ENCODE measurements around the gene PDGFC. TPM values are rescaled to one million over a fixed set of nuclear protein-coding genes. Genes with fewer than 3 reads are reported as not detected.
A peak's percentile ranks its signal among the peaks of the same experiment; 100 is the strongest.

The PDGFC gene
- total RNA-seq, 6 experiments from 2014 or later: 6.6 to 19.0 (median 10.3) TPM

- DNase-seq (no peak), ATAC-seq (no peak)
- TF ChIP-seq POLR2A (IDR thresholded peaks at IDR 0.05) (no peak), CTCF (IDR thresholded peaks at IDR 0.05) (no peak)
- H3K36me3 ChIP-seq: no peaks in the 10 kb centered on the region
- no peaks in the 10 kb centered on the region for H3K9me3 ChIP-seq
- WGBS (ENCODE audit: insufficient coverage, low coverage, low lambda C conversion rate, missing lambda C conversion rate): 70% methylated on average over 2 of the region's 2 CpGs
- H3K4me3 ChIP-seq: no peak overlapping the region
- intact Hi-C loops (cut with DNase I): no loop called here
- H3K27ac ChIP-seq: no peak overlapping the region
- no peaks in the 10 kb centered on the region for H3K4me1 ChIP-seq
- H3K27me3 ChIP-seq: no peaks in the 10 kb centered on the region
Measured at GRCh38 chr4:156976147-156976546, 4.5 kb upstream of the PDGFC start.

GRCh38 chr4:156975686-156976085, 4.1 kb upstream of the PDGFC start:
- H3K27me3 ChIP-seq: no peaks in the 10 kb centered on the region
- intact Hi-C loops (cut with DNase I): no loop called here
- no peak overlapping the region for H3K27ac ChIP-seq
- no peak overlapping the region for H3K4me3 ChIP-seq
- TF ChIP-seq CTCF (IDR thresholded peaks at IDR 0.05): no peak
- TF ChIP-seq POLR2A (IDR thresholded peaks at IDR 0.05): no peak
- H3K4me1 ChIP-seq: no peaks in the 10 kb centered on the region
- 55% methylated on average over 1 of the region's 2 CpGs for WGBS (ENCODE audit: insufficient coverage, low coverage, low lambda C conversion rate, missing lambda C conversion rate)
- ATAC-seq (no peak), DNase-seq (no peak)
- no peaks in the 10 kb centered on the region for H3K9me3 ChIP-seq
- no peaks in the 10 kb centered on the region for H3K36me3 ChIP-seq

- no peaks in the 10 kb centered on the region for H3K36me3 ChIP-seq
- no peaks in the 10 kb centered on the region for H3K27me3 ChIP-seq
- no peak for TF ChIP-seq POLR2A (IDR thresholded peaks at IDR 0.05)
- TF ChIP-seq CTCF (IDR thresholded peaks at IDR 0.05): no peak
- ATAC-seq (no peak), DNase-seq (no peak)
- intact Hi-C loops (cut with DNase I): no loop called here
- H3K9me3 ChIP-seq: no peaks in the 10 kb centered on the region
- H3K4me3 ChIP-seq: no peak overlapping the region
- H3K27ac ChIP-seq: no peak overlapping the region
- 100% methylated on average over 1 of the region's 1 CpG for WGBS (ENCODE audit: insufficient coverage, low coverage, low lambda C conversion rate, missing lambda C conversion rate)
- peaks cover 0 to 7% (median 2%) of the 10 kb centered on the region in 4 donors for H3K4me1 ChIP-seq
Measured at GRCh38 chr4:156974264-156974663, 2.7 kb upstream of the PDGFC start.

GRCh38 chr4:156972379-156973015, 898 bp upstream of the PDGFC start:
- ATAC-seq (peak; percentile 7 to 17 (median 12)), DNase-seq (no peak)
- H3K9me3 ChIP-seq: no peaks in the 10 kb centered on the region
- peaks cover 0 to 25% (median 10%) of the 10 kb centered on the region in 4 donors for H3K4me1 ChIP-seq
- H3K4me3 ChIP-seq: peak overlapping the region; percentile 62 to 67 (median 63)
- WGBS (ENCODE audit: insufficient coverage, low coverage, low lambda C conversion rate, missing lambda C conversion rate): 8% methylated on average over 6 of the region's 8 CpGs
- H3K27ac ChIP-seq: peak overlapping the region in 2 of 3 donors; percentile 74 to 94
- no peak for TF ChIP-seq CTCF (IDR thresholded peaks at IDR 0.05)
- no peak for TF ChIP-seq POLR2A (IDR thresholded peaks at IDR 0.05)
- no peaks in the 10 kb centered on the region for H3K36me3 ChIP-seq
- intact Hi-C loops (cut with DNase I): no loop called here
- no peaks in the 10 kb centered on the region for H3K27me3 ChIP-seq
